HAP-1 (cell line): ENCODE measurements around the gene IL17B.

Experiments used
- DNase-seq, 2 experiments: peaks; one replicate each; pipeline ENCODE4 v3.0.0-alpha.2; 2016 to 2020; ENCODE audit warnings: low spot score in 2 of 2
- H3K27me3 ChIP-seq: fragments of 250-450 bp; sonication (Bioruptor Pico); 2 replicates; pipeline ENCODE4 v1.5.1; 2020; ENCODE audit warnings: low read depth, mild to moderate bottlenecking, moderate library complexity
- H3K36me3 ChIP-seq: fragments of 250-450 bp; sonication (Bioruptor Pico); replicated peaks from 2 replicates; pipeline ENCODE4 v1.5.1; 2020; ENCODE audit warnings: mild to moderate bottlenecking
- H3K4me1 ChIP-seq: fragments of 250-450 bp; sonication (Bioruptor Pico); 2 replicates; pipeline ENCODE4 v1.5.1; 2020; ENCODE audit warnings: mild to moderate bottlenecking
- H3K4me3 ChIP-seq: fragments of 250-450 bp; sonication (Bioruptor Pico); 2 replicates; pipeline ENCODE4 v1.5.1; 2020; ENCODE audit warnings: mild to moderate bottlenecking, moderate library complexity
- H3K9me3 ChIP-seq: fragments of 250-450 bp; sonication (Bioruptor Pico); 2 replicates; pipeline ENCODE4 v1.5.1; 2020; ENCODE audit warnings: mild to moderate bottlenecking, moderate library complexity
- in situ Hi-C: fragments of 300-500 bp; cut with MboI; formaldehyde crosslinking; loops from 3 replicates; pipeline ENCODE4 v1.14.3; 2020; ENCODE audit warnings: low sequenced_read_pairs, inconsistent platforms, mixed read lengths

The IL17B gene

GRCh38 chr5:149410071-149410470 lies 31.0 kb upstream of the IL17B start:
- Histone ChIP-seq H3K4me1 (no peaks in the 10 kb centered on the region), H3K27me3 (no peaks in the 10 kb centered on the region), H3K4me3 (no peak overlapping the region), H3K9me3 (no peaks in the 10 kb centered on the region), H3K36me3 (no peaks in the 10 kb centered on the region)
- in situ Hi-C loops: no loop called here
- no peak for DNase-seq

- H3K4me3 ChIP-seq: no peak overlapping the region
- no peaks in the 10 kb centered on the region for H3K9me3 ChIP-seq
- H3K36me3 ChIP-seq: no peaks in the 10 kb centered on the region
- H3K4me1 ChIP-seq: no peaks in the 10 kb centered on the region
- no peak for DNase-seq
- H3K27me3 ChIP-seq: no peaks in the 10 kb centered on the region
- in situ Hi-C loops: no loop called here
Observed at GRCh38 chr5:149409268-149409948, 30.3 kb upstream of the IL17B start.

DNA sequence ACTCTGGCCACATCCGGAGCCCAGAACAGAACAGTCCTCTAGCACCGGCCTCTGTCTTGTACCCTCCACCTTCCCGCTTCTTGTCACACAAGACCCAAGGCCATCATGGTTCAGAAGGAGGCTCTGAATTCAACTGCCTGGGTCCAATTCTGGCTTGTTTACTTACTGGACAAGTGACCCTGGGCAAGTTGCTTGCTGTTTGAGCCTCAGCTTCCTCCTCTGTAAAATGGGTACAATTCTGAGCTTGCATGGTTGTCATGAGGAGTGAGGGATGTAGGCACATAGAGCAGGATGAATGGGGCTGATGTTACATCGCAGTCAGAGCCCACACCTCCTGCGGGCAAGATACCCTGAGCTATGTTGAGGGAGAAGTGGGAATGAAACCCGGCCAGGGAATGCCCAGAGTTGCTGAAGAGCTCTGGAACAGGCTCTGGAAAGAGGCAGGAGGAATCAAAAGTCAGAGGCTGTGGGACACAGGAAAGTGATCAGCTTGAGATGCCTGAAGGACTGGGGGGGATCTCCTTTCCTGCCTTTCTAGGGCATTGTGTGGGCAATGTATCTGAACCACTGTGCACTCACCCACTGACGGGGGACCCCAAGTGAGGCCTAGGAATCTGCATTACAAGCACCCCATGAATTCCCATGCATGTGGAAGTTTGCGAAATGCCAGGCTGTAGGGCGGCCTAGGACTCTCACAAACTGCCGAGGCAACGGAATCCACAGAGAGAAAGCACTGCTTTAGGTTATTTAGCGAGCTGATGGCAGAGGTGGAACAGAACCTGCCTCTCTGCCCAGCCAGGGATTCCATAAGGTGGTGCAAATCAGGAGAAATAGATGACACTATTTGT lies 29.4 kb upstream of the IL17B start:
- H3K4me1 ChIP-seq: no peaks in the 10 kb centered on the region
- H3K36me3 ChIP-seq: no peaks in the 10 kb centered on the region
- no peak overlapping the region for H3K4me3 ChIP-seq
- no peak for DNase-seq
- no peaks in the 10 kb centered on the region for H3K27me3 ChIP-seq
- in situ Hi-C loops: no loop called here
- no peaks in the 10 kb centered on the region for H3K9me3 ChIP-seq

- in situ Hi-C loops: no loop called here
- no peaks in the 10 kb centered on the region for H3K4me1 ChIP-seq
- H3K9me3 ChIP-seq: no peaks in the 10 kb centered on the region
- H3K27me3 ChIP-seq: no peaks in the 10 kb centered on the region
- no peak for DNase-seq
- no peaks in the 10 kb centered on the region for H3K36me3 ChIP-seq
- H3K4me3 ChIP-seq: no peak overlapping the region
Observed at GRCh38 chr5:149407323-149408251, 28.5 kb upstream of the IL17B start.

DNA sequence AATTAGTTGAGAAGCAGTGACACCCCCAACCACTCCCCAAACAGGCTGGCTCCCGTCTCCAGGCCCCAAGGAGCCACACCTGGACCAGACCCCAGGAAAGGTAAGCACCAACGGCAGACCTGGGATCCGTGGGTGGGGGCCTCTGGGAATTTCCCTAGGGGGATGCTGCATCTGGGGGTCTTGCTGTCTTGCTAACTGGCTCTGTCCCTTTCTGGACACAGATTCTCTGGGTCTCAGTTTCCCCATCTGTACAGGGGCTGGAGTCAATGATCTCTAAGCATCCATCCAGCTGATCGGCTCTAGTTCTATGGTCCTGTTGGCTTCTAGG lies 27.9 kb upstream of the IL17B start:
- no peaks in the 10 kb centered on the region for H3K27me3 ChIP-seq
- no peaks in the 10 kb centered on the region for H3K36me3 ChIP-seq
- H3K4me3 ChIP-seq: no peak overlapping the region
- H3K9me3 ChIP-seq: no peaks in the 10 kb centered on the region
- in situ Hi-C loops: no loop called here
- no peaks in the 10 kb centered on the region for H3K4me1 ChIP-seq
- DNase-seq: no peak

GRCh38 chr5:149406203-149406978 lies 27.3 kb upstream of the IL17B start:
- in situ Hi-C loops: no loop called here
- Histone ChIP-seq H3K36me3 (no peaks in the 10 kb centered on the region), H3K4me3 (no peak overlapping the region), H3K27me3 (no peaks in the 10 kb centered on the region), H3K9me3 (no peaks in the 10 kb centered on the region), H3K4me1 (no peaks in the 10 kb centered on the region)
- DNase-seq: no peak

- no peak overlapping the region for H3K4me3 ChIP-seq
- no peak for DNase-seq
- no peaks in the 10 kb centered on the region for H3K36me3 ChIP-seq
- in situ Hi-C loops: no loop called here
- H3K27me3 ChIP-seq: no peaks in the 10 kb centered on the region
- H3K4me1 ChIP-seq: no peaks in the 10 kb centered on the region
- H3K9me3 ChIP-seq: no peaks in the 10 kb centered on the region
Observed at GRCh38 chr5:149405550-149406202, 26.6 kb upstream of the IL17B start.

GRCh38 chr5:149404746-149405549 lies 25.9 kb upstream of the IL17B start:
- no peaks in the 10 kb centered on the region for H3K4me1 ChIP-seq
- no peaks in the 10 kb centered on the region for H3K9me3 ChIP-seq
- H3K36me3 ChIP-seq: no peaks in the 10 kb centered on the region
- no peaks in the 10 kb centered on the region for H3K27me3 ChIP-seq
- no peak for DNase-seq
- in situ Hi-C loops: no loop called here
- H3K4me3 ChIP-seq: no peak overlapping the region

GRCh38 chr5:149403923-149404745 lies 25.0 kb upstream of the IL17B start:
- no peaks in the 10 kb centered on the region for H3K27me3 ChIP-seq
- no peak overlapping the region for H3K4me3 ChIP-seq
- no peaks in the 10 kb centered on the region for H3K9me3 ChIP-seq
- no peak for DNase-seq
- no peaks in the 10 kb centered on the region for H3K36me3 ChIP-seq
- in situ Hi-C loops: no loop called here
- H3K4me1 ChIP-seq: no peaks in the 10 kb centered on the region

DNA sequence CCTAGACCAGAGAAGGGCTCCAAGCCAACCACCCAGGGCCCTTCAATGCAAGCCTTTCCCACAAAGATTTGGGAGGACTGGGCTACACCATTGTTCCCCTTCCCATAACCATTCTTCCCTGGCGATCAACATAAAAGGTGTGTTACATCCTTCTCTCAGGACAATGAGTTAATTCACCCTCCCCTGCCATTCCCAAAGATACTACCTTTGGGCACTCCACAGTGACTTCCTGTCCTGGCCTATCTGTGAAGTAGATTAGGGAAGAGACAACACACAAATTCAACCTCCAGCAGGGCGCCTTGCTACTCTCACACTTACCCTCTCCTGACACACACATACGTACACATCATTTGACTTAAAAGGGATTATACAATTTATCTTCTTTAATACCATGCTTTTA lies 23.2 kb upstream of the IL17B start:
- no peaks in the 10 kb centered on the region for H3K4me1 ChIP-seq
- DNase-seq: no peak
- no peaks in the 10 kb centered on the region for H3K27me3 ChIP-seq
- H3K4me3 ChIP-seq: no peak overlapping the region
- in situ Hi-C loops: no loop called here
- H3K9me3 ChIP-seq: no peaks in the 10 kb centered on the region
- H3K36me3 ChIP-seq: no peaks in the 10 kb centered on the region

DNA sequence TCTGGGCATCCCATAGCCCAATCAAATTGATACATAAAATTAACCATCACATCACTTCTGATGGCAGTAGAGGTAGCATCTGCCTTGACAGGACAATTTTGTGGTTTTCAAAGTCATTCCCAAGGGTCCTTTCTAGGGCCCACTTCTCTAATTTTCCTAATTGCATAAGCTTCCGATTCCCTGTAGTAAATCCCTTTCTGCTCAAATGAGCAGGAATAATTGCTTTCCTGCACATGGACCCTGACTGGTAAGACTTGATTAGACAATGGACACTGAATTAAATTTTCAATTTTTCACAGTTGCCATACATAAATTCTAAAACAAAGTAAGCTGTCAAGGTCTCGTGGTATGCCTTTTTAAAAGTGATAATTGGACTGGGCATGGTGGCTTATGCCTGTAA lies 22.0 kb upstream of the IL17B start:
- H3K4me3 ChIP-seq: no peak overlapping the region
- no peaks in the 10 kb centered on the region for H3K27me3 ChIP-seq
- no peaks in the 10 kb centered on the region for H3K9me3 ChIP-seq
- H3K36me3 ChIP-seq: no peaks in the 10 kb centered on the region
- no peak for DNase-seq
- H3K4me1 ChIP-seq: no peaks in the 10 kb centered on the region
- in situ Hi-C loops: no loop called here

- H3K27me3 ChIP-seq: no peaks in the 10 kb centered on the region
- no peaks in the 10 kb centered on the region for H3K4me1 ChIP-seq
- H3K36me3 ChIP-seq: no peaks in the 10 kb centered on the region
- no peak for DNase-seq
- in situ Hi-C loops: no loop called here
- no peaks in the 10 kb centered on the region for H3K9me3 ChIP-seq
- H3K4me3 ChIP-seq: no peak overlapping the region
Observed at GRCh38 chr5:149400304-149400703, 21.2 kb upstream of the IL17B start.
